Fibroblast of skin of right quadriceps (primary cell): ENCODE data around the gene ATAD3C.
"Not testable (repeated sequence)": the region's sequence is repeated elsewhere in the genome, so short reads cannot be mapped to it uniquely, and the experiment has no call there.

Experiments used
- DNase-seq: peaks from one replicate; pipeline ENCODE4 v3.0.0-alpha.2; 2013

The ATAD3C gene

GRCh38 chr1:1451696-1452364 lies 2.3 kb downstream of the ATAD3C start:
- no peak for DNase-seq

GRCh38 chr1:1452365-1452739 lies 2.9 kb downstream of the ATAD3C start:
- not testable (repeated sequence) for DNase-seq

- no peak for DNase-seq
Measured at GRCh38 chr1:1452882-1453281, 3.4 kb downstream of the ATAD3C start.

- DNase-seq = not testable (repeated sequence)
Measured at GRCh38 chr1:1454286-1455056, 5.0 kb downstream of the ATAD3C start.

GRCh38 chr1:1455366-1455884 lies 5.9 kb downstream of the ATAD3C start:
- no peak for DNase-seq

- DNase-seq = not testable (repeated sequence)
Measured at GRCh38 chr1:1455934-1456333, 6.4 kb downstream of the ATAD3C start.

GRCh38 chr1:1456683-1457255 lies 7.3 kb downstream of the ATAD3C start:
- not testable (repeated sequence) for DNase-seq

- DNase-seq = not testable (repeated sequence)
Measured at GRCh38 chr1:1459156-1459555, 9.7 kb downstream of the ATAD3C start.

- not testable (repeated sequence) for DNase-seq
Measured at GRCh38 chr1:1459711-1460110, 10.2 kb downstream of the ATAD3C start.

- no peak for DNase-seq
Measured at GRCh38 chr1:1460540-1461130, 11.1 kb downstream of the ATAD3C start.

GRCh38 chr1:1461721-1462317 lies 12.3 kb downstream of the ATAD3C start:
- no peak for DNase-seq

- DNase-seq = no peak
Measured at GRCh38 chr1:1462318-1462966, 13.0 kb downstream of the ATAD3C start.

GRCh38 chr1:1463312-1463711 lies 13.8 kb downstream of the ATAD3C start:
- no peak for DNase-seq

GRCh38 chr1:1468196-1468985 lies 18.9 kb downstream of the ATAD3C start:
- DNase-seq = not testable (repeated sequence)

- no peak for DNase-seq
Measured at GRCh38 chr1:1470626-1471388, 21.3 kb downstream of the ATAD3C start.

- DNase-seq = peak; percentile 90
Measured at GRCh38 chr1:1471389-1472052, 22.0 kb downstream of the ATAD3C start, which contains the start of gene ATAD3B. TSS of gene ATAD3B (plus strand) at chr1:1471765. CDS start at chr1:1471885, 120 bp downstream.

- not testable (repeated sequence) for DNase-seq
Measured at GRCh38 chr1:1472053-1472876, 22.8 kb downstream of the ATAD3C start.

- DNase-seq = not testable (repeated sequence)
Measured at GRCh38 chr1:1476011-1476410, 26.5 kb downstream of the ATAD3C start.

- DNase-seq = no peak
Measured at GRCh38 chr1:1477206-1477605, 27.7 kb downstream of the ATAD3C start.
